ENCODE measurements around the gene SFMBT2.

DNA sequence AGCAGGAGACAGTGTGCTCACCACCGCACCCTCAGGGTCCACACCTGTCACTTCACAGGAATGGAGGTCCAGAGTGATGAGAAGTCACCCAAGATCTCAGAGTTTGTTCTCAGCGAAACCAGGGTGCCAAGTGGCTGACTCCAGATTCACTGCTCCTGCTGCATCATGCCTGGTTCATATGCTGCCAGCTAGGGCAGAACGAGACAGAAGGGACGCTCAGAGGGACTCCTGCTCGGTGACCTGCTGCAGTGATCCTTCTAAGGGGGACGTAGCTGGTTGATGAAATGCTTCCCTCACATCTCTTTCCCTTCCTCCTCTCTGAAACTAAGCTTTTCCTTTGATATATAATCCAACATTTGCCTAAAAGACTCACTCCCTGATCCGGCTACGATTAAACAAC, 248.5 kb downstream of the SFMBT2 start:
- TF ChIP-seq POLR2A (IDR thresholded peaks at IDR 0.05; ENCODE audit: low read depth, low read length) = no peak
- TF ChIP-seq POLR2AphosphoS5 (IDR thresholded peaks at IDR 0.05; ENCODE audit: low read depth, low read length) = no peak
- no peak for TF ChIP-seq TAF1 (IDR thresholded peaks at IDR 0.05; ENCODE audit: borderline replicate concordance, low read depth, low read length)

All from GM12892 (cell line).